ENCODE data around the gene TP73.
"Not testable (repeated sequence)": the region's sequence is repeated elsewhere in the genome, so short reads cannot be mapped to it uniquely, and the experiment has no call there.

Gene TP73

DNA sequence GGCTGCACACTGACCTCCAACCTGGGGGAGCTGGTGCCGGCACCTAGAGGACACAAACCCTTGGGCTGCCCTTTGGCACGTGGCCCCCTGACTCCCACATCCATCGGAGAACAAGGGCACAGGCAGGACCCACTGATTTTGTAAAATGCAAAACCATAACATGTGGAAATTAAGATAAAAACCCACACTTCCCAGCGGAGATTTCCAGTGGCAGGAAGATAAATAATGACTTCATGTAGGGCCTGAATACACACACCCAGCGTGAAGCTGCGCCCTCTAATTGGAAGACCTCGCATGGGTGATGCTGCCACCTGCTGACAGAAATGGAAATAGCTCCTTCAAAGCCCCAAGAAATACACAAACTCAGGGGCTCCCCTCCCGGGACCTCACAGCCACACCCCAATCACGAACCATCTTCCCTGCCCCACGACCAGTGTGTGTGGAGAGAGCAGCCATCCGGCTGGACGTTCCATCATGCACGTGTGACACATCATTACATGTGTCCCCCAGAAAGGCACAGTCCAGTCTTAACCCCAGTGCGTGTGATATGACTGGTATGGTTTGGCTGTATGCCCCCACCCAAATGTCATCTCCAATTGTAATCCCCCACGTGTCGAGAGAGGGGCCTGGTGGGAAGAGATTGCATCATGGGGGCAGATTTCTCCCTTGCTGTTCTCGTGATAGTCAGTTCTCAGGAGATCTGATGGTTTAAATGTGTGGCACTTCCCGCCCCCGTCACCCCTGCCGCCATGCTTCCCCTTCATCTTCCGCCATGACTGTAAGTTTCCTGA lies 33.2 kb upstream of the TP73 start:
- DNase-seq (ENCODE audit: low spot score): peak; percentile 84

DNA sequence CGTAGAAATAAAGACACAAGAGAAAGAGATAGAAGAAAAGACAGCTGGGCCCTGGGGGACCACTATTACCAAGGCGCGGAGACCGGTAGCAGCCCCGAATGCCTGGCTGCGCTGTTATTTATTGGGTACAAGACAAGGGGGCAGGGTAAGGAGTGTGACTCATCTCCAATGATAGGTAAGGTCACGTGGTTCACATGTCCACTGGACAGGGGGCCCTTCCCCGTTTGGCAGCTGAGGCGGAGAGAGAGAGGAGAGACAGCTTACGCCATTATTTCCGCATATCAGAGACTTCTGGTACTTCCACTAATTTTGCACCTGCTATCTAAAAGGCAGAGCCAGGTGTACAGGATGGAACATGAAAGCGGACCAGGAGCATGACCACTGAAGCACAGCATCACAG lies 31.6 kb upstream of the TP73 start:
- no peak for DNase-seq (ENCODE audit: low spot score)

DNA sequence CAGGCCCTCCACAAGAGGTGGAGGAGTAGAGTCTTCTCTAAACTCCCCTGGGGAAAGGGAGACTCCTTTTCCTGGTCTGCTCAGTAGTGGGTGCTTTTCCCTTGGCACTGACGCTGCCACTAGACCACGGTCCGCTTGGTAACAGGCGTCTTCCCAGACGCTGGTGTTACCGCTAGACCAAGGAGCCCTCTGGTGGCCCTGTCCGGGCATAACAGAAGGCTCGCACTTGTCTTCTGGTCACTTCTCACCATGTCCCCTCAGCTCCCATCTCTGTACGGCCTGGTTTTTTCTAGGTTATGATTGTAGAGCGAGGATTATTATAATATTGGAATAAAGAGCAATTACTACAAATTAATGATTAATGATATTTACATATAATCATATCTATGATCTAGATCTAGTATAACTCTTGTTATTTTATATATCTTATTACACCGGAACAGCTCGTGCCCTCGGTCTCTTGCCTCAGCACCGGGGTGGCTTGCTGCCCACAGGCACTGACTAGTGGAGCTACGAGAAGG lies 31.1 kb upstream of the TP73 start:
- DNase-seq (ENCODE audit: low spot score): not testable (repeated sequence)

DNA sequence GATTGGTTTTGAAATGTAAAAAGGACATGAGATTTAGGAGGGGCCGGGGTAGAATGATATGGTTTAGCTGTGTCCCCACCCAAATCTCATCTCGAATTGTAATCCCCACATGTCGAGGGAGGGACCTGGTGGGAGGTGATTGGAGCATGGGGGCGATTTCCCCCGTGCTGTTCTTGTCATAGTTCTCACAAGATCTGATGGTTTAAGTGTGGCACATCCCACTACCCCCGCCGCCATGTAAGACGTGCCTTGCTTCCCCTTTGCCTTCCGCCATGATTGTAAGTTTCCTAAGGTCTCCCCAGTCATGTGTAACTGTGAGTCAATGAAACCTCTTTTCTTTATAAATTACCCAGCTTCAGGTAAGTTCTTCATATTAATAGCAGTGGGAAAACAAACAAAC lies 30.2 kb upstream of the TP73 start:
- not testable (repeated sequence) for DNase-seq (ENCODE audit: low spot score)

DNA sequence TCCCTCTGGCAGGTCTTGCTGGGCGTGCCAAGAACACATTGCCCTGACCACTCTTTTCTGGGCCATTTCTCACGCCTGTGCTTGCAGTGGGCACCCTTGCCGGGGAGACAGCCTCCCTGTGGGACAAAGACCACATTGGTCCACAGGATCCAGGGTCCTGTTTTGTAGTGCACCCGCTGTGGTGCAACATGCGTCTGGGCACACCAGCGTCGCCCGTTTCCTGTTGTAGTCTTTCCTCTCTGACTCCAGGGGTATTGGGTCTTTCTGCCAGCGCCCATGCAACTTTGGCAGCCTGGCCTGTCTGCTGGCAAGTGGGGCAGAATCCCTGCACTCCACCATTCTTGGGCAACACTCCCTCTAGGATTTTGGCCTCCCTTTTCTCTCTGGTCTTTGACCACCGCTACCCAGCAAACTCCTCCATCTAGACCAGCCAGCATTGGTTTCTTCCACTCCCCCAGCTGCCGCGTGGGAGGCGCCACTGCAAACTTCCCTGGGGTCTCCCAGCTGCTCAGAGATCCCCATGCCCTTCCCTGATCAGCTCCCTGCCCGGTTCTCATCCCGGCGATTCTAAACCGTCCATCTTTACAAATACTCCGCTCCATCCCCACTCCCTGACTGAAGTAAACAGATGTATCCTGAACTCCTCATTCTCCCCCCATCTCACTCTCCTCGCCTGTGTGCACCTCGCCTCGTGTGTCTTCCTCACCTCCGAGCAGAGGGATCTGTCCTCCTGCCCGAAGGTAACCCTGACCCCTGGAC lies 28.7 kb upstream of the TP73 start:
- no peak for DNase-seq (ENCODE audit: low spot score)

DNA sequence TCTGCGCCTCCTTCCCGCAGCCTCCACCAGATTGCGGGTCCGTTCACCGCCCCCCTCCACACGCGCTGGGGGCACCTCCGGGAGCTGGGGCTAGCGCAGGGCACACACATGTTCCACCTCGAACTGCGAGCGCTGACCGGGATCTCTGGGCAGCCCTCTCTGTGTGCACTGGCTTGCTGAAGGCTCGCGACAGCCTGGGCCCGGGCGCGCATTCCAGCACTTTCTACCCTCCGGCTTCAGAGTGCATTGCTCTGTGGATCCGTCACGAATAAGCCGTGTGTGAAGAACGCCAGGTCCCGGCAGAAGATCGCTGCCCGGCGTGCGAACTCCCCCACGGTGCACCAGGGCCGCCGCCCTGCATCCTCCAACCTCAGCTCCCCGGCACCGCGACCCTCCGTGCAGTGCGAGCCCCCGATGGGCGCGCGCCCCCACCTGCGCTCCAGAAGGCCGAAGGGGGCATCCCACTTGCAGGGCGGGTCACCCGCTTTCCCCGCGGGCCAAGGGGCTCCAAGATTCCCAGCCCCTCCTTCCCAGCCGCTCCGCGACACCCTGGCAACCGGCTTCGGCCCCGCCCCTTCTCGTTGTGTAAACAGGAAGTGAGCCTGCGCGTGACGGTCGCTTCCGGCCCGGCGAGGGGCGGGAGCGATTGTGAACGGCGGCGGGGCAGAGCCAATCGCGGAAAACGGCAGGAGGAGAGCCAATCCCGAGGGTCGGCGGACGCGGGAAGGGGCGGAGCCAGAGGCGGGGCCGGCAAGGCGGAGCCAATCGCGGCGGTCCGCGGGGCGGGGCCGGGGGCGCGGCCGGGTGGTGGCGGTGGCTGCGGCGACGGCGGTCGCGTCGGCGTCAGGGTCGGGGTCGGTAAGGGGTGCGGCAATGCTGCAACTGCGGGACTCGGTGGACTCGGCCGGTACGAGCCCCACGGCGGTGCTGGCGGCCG lies 27.8 kb upstream of the TP73 start, which contains the start of gene TPRG1L:
TSS of gene TPRG1L (plus strand) at position 816 of the 937 bp plus-strand sequence. CDS start at position 874, 58 bp downstream.
- DNase-seq (ENCODE audit: low spot score): peak; percentile 100

DNA sequence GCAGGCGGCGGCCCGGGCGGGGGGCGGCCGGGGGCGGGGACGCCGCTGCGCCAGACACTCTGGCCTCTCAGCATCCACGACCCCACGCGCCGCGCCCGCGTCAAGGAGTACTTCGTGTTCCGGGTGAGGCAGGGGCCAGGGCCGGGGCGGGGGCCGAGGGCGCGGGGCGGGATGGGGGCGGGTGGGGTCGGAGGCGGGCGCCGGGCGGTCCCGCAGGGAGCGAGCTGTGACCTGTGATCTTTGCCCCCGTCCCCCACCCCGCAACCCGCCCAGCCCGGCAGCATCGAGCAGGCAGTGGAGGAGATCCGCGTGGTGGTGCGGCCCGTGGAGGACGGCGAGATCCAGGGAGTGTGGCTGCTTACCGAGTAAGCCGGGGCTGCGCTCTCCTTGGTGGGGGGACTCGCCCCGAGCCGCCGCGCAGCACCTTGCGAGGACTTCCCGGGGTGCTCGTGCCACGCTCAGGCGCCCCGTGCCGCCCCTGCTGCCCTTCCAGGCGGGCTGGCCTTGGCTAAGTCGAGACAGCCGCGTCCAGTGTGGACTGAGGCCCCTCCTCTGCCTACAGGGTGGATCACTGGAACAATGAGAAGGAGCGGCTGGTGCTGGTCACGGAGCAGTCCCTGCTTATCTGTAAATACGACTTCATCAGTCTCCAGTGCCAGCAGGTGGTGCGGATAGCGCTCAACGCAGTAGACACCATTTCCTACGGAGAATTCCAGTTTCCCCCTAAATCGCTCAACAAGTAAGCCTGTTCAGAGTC lies 27.0 kb upstream of the TP73 start:
- DNase-seq (ENCODE audit: low spot score): peak; percentile 50

DNA sequence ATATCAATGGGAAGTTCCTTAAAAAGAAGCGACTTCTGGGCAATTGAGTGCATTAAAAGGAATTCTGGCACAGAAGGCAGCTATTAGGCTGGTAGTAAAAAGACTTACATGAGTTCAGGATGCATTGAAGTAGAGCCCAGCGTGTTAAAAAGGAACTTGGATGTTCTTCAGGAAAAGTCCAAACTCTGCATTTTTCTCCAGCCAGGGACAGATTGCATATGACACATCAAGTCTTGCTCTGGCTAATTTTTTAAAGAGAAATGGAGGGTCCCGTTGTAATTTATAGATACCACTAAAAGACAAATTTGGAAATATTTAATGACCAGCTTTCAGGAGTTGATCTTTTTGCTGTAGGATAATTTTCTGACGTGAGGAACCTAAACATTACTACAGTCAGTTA lies 26.3 kb upstream of the TP73 start:
- DNase-seq (ENCODE audit: low spot score): no peak

DNA sequence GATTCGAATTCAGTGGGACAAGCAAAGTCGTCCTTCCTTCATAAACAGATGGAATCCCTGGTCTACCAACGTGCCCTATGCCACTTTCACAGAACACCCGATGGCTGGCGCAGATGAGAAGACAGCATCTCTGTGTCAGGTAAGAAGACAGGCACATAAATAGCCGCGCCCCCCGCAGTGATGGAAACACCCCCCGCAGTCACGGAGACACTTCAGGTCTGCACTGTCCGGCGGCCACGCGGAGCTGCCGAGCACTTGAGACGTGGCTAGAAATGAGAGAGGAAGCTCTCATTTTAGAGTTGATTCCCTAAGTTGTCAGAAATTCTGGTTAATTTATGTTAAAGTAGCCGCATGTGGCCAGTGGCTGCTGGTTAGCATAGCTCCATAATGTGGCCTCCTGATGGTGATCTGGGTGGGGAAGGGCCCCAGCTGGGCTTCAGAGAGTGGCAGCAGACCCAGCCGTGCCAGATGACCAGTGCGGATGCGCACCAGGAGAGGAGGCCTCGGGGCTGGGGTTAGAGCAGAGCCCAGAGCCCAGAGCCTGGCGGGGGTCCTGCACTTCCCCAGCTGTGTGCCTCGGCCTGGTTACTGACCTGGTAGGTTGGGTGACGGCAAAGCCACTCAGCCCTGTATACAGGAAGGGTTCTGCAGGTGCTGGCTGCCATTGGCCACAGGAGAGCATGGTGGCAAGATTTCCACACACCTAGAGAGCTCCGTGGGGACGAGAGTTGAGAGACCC lies 24.6 kb upstream of the TP73 start:
- no peak for DNase-seq (ENCODE audit: low spot score)

DNA sequence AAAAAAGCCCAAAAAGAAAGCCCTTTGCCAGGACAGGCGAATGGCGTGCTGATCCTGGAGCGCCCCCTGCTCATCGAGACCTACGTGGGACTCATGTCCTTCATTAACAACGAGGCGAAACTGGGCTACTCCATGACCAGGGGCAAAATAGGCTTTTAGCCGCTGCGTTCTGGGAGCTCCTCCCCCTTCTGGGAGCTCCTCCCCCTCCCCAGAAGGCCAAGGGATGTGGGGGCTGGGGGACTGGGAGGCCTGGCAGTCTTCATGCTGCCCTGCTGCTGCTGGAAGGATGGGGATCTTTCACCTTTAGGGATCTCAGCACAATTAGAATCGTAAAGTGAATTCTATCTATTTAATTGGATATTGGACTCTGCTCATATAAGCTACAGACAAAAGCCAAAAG lies 23.9 kb upstream of the TP73 start:
- DNase-seq (ENCODE audit: low spot score): no peak

DNA sequence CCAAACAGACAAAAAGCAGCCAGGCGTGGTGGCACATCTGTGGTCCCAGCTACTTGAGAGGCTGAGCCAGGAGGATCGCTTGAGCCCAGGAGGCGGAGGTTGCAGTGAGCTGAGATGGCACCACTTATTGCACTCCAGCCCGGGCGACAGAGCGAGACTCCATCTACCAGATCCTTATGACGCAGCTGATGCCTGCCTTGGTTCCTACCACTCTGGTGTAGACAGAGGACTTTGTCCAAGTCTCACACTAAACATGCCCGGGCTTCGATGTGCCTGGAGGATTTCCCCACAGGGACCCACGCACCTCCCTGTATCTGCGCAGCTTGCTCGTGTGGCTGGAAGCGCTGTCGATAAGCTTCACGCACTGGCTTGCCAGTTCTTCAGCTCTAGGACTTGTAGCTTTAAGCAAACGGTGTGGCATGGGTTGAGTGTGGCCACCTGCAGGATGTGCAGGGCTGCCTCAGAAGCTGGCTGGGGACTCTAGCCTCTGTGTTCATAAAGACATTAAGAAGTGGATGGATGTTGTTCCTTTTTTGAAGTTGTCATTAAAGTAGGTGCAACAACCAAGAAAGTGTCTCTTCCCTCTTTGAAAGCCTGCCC lies 22.7 kb upstream of the TP73 start:
- DNase-seq (ENCODE audit: low spot score): no peak

DNA sequence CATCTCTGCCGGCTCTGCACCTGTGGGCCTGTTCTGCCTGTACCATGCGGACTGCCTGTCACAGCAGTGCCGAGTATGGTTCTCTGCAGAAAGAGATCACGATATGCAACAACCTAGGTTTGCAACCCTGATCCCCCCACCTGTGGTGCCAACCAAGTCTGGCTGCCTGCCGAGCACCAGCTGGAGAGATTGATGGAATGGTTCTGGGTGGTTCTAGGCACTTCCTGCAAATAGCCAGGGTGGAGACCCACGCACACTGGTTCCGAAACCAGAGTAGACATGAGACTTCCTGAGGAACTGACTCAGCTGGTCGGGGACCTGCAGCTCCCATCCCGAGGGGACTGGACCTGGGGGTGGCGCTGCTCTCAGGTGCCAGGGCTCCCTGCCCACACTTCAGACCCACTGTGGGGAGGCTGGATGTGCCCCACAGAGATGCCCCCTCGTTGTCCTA lies 22.1 kb upstream of the TP73 start:
- DNase-seq (ENCODE audit: low spot score): no peak

DNA sequence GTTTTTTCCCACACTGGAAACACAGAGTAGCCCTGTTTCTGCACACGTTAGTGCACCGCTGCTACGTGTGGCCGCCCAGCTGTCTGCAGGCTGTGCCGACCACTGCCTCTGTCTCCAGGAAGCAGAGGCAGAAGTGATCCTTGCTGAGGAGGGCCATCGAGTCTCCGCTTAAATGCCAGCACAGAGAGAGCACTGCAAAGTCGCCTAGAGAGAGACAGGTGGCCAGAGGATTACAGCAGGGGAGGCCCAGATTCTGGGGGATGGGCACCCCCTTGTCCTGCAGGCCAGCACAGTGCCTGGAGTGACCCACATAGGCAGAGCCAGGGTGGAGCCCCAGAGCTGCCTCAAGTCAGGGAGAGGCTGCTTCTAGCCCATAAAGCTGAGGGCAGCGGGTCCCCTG lies 21.4 kb upstream of the TP73 start:
- DNase-seq (ENCODE audit: low spot score): no peak

DNA sequence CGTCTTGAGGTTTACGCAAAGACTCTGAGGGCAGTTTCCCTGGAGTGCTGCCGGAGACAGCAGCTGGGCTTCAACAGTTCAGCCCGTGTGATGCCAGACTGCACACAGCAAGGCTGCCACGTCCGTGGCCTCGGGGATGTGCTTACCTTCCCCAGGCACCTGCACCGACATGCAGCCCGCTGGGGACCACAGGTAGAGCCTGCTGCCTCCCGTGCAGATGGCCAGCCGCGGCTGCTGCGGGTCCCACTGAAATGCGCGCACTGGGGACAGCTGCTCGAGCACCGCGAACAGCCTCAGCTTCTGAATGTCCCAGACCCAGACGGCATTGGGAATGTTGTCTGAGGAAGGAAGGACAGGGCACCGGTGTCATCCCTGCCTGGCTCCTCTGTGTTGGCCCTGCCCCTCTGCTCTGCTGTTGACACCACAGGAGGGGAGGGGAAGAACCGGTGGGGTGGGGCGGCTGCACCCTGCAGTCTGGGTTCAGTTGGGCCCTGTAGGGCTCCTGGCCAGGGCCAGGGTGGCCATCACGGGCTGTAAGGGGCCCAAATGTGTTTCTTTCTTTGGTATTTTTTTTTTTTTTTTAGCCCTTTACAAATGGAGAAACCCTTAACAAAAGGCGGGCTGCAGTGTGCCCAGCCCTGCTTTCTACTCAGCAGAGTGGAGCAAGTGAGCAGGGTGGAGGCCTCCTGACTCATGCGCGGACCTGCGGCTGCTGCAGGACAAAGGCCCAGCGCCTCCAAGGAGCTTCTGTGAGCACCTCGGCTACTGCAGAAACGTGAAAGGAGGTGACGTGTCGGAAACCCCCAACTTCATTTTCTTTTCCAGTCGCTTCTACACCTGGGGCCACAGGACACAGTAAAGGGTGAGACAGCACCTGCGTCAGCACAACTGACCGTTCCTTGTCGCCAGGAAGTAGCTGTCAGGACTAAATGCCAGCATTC lies 20.7 kb upstream of the TP73 start:
- DNase-seq (ENCODE audit: low spot score): no peak

DNA sequence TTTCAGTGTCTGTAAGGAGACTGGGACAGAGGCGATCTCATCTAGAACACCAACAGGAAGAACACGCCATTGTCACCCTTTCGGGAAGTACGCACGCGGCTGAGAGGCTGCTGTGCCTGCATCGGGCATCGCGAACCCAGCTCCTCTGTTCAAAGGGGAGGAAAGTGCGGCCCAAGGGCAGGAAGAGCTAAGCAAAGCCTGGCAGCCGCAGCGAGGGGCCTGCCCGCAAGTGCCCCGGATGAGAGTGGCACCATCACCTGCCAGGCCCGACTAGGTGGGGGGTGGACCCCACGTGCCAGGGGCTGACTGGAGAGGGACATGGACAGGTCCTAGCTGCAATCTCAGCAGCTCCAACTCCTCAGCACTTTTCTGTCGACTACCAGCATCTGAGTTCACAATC lies 20.0 kb upstream of the TP73 start:
- DNase-seq (ENCODE audit: low spot score): no peak

DNA sequence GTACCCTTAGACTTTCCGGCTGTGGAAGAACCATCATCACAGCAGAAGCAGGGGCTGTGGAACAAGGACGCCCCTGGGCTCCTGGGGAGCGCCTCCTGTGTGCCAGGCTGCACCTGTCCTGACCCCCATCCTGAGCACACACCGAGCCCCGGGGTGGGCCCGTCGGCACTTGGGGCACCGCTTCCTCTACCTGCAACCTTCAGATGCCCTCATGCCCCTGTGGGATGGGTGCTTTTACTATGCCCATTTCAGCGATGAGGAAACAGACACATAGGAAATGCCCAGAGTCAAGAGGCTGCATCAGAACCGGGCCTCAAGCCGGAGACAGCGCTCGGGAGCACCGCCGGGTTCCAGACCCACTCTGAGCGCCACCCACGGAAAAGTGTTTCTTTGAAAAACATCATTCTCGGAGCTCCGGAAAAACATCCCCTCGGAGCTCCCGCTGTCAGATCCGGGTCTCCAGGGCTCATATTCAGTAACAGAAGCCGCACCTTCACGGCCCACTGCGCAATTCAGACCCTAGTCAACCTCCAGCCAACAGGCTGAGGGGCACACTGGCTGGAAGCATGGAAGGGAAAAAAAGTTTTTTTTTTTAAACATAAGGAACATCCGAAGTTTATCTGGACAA lies 19.5 kb upstream of the TP73 start:
- no peak for DNase-seq (ENCODE audit: low spot score)

DNA sequence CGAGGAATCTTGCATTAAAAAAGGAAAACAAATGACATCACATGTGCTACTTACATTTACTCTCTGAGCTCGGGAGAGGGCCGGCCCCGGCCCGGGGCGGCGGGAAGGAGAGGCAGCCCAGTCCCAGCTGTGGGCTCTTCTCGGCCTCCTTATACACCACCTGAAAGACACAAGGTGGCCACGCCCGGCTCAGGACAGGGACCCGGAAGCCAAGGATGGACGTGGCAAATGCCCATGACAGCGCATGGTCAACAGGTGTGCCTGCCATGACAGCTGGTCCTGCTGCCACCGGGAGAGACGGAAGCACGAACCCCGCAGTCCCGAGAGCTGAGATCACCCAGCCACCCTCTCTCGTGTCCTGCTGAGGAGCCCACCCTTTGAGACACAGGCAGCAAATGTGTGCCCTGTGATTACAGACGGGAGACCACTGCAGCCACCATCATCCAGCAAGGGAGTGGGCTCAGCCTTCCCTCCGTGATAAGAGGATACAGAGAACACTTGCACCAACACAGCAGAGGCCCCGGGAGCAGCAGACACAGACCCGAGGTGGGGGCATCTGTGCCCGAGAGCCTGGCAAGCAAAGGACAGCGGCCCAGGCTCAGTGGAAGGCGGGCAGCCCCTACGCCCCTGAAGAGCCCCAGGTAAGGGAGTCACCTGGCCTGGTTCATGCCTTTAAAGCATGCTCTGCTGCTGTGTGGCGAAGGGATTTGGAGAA lies 18.8 kb upstream of the TP73 start:
- DNase-seq (ENCODE audit: low spot score): no peak
